ENCODE measurements around the gene METRNL.
"Not testable (repeated sequence)": the region's sequence is repeated elsewhere in the genome, so short reads cannot be mapped to it uniquely, and the experiment has no call there.

The METRNL gene

DNA sequence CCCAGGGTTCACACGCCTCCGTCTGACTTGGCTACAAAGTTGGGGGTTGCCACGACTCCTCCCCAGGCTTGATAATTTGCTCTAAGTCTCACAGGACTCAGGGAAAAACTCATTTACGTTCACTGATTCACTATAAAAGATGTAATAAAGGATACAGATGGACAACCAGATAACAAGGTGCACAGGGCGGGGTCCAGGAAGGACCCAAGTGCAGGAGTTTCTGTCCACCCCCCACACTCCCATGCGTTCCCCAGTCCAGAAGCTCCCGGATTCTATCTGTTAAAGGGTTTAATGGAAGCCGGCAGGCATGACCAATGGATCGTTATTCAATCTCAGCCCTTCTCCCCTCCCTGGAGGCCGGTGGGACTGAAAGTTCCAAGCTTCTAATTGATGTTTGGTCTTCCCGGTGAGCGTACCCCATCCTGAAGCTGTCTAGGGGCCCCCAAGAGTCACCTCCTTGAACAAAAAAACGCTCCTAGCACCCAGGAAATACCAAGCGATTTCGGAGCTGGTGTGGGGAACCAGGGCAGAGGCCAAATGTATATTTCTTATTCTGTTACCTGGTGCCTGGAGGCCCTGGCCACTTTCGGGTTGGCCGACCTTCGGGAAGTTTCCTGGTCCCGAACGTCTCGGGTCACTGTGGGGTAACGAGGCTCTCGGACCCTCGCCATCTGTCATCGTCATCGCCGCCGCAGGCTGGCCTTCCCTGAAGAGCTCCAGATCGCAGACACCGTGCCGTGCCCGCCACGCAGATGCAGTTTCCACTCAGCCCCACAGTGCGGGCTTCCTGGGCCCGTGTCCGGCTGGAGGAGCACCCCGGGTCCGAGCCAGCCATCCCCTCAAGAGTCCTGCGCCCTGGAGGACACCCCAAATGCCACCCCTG, 13.5 kb upstream of the METRNL start:
- H3K4me3 ChIP-seq (ENCODE audit: low read depth, low read length), result no peak overlapping the region
- TF ChIP-seq, protein P1, sequence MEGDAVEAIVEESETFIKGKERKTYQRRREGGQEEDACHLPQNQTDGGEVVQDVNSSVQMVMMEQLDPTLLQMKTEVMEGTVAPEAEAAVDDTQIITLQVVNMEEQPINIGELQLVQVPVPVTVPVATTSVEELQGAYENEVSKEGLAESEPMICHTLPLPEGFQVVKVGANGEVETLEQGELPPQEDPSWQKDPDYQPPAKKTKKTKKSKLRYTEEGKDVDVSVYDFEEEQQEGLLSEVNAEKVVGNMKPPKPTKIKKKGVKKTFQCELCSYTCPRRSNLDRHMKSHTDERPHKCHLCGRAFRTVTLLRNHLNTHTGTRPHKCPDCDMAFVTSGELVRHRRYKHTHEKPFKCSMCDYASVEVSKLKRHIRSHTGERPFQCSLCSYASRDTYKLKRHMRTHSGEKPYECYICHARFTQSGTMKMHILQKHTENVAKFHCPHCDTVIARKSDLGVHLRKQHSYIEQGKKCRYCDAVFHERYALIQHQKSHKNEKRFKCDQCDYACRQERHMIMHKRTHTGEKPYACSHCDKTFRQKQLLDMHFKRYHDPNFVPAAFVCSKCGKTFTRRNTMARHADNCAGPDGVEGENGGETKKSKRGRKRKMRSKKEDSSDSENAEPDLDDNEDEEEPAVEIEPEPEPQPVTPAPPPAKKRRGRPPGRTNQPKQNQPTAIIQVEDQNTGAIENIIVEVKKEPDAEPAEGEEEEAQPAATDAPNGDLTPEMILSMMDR (IDR thresholded peaks at IDR 0.05; ENCODE audit: low read depth, low read length), result no peak

DNA sequence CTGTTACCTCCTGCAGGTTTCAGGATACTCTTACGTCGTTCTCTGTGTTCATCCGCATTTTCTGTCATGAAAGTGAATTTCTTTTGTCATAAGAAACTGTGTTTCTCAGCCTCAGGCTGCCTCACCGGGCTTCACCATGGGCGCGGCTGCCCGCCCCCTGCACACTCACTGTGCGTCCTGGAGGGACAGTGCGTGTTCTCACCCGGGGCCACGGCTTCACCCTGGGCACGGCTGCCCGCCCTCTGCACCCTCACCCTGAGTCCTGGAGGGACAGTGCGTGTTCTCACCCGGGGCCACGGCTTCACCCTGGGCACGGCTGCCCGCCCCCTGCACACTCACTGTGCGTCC, 12.9 kb upstream of the METRNL start:
- H3K4me3 ChIP-seq (ENCODE audit: low read depth, low read length), result not testable (repeated sequence)

DNA sequence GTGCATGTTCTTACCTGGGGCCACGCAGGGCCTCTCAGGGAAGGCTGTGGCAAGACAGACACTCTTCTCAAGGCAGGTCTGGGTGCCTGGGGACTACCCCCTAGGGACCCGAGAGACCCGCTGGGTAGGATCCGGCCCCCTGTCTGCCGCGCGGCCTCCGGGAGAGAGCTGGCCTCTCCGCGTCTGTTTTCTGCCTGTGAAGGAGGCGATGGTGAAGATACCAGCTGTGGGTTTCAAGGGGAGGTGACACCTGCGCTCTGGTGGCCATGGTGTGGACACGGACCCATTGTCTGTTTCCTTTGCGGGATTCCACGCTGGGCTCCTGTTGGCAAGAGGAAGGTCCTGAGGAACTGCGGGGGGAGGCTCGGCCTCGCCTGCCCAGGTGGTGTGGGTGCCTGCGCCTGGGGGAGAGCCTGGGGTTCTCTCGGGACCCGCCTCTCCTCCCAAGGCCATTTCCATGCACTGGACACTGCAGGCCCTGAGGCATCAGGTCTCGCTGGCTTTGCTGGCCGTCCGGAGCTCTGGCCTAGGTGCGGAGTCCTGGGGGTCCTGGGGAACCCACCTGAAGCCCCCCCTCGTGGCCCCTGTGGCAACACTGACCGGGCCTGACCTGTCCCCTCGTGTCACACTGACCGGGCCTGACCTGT, 12.2 kb upstream of the METRNL start:
- no peak overlapping the region for H3K4me3 ChIP-seq (ENCODE audit: low read depth, low read length)
- TF ChIP-seq, protein P1 (IDR thresholded peaks at IDR 0.05; ENCODE audit: low read depth, low read length), result no peak

DNA sequence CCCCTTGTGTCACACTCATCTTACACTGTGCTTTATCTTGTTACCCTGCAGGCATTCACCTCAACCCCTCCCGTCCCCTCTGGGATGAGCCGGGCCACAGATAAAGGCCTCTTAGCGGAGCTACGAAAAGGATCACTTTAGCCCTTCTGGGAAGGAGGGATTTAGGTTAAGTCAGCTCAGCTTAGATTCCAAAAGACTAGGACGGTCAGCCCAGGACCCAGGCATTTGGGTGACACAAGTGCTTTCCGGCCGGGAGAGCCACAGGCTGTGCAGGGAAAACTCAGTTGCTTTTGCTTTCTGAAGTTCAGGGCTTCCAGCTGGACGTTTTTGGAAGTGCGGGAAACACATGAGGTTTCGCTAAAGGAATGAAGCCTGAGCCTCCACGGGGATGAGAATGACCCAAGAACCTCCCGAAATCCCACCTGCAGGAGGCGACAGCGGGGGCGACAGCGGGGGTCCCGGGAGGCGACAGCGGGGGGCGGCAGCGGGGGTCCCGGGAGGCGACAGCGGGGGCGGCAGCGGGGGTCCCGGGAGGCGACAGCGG, 11.6 kb upstream of the METRNL start:
- TF ChIP-seq, protein P1 (IDR thresholded peaks at IDR 0.05; ENCODE audit: low read depth, low read length), result no peak
- H3K4me3 ChIP-seq (ENCODE audit: low read depth, low read length), result no peak overlapping the region

DNA sequence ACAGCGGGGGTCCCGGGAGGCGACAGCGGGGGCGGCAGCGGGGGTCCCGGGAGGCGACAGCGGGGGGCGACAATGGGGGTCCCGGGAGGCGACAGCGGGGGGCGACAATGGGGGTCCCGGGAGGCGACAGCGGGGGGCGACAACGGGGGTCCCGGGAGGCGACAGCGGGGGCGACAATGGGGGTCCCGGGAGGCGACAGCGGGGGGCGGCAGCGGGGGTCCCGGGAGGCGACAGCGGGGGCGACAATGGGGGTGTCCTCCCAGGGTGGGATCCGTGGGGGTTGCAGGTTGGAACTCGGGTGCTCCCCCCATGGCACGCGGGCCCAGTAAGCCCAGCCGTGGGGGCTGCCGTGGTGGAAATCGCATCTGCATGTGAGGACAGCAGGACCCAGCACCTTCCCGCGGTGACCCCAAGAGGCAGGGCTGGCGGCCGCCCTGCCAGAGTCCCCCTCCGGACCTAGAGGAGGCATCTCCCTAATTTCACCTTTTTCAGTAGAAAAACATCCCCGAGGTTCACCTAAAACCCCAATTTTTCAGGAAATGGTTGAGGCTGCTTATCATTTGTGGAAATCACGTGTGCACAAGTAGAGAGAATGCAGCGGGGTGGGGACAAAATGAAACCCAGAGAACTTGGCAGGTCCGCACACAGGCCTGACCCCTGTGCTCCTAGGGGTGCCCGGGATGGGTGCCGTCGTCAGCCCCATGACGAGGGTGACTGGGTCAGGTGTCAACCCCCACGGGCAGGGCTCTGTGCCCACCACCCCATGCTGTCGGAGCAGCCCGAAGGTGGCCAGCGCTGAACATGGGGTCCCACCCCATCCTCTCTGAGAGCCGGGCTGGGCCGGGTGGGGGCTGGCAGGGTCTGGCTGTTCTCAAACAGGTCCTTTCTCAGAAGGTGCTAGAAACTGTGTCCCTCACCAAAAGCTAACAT, 10.5 kb upstream of the METRNL start:
- no peak overlapping the region for H3K4me3 ChIP-seq (ENCODE audit: low read depth, low read length)
- TF ChIP-seq, protein P1 (IDR thresholded peaks at IDR 0.05; ENCODE audit: low read depth, low read length), result no peak

DNA sequence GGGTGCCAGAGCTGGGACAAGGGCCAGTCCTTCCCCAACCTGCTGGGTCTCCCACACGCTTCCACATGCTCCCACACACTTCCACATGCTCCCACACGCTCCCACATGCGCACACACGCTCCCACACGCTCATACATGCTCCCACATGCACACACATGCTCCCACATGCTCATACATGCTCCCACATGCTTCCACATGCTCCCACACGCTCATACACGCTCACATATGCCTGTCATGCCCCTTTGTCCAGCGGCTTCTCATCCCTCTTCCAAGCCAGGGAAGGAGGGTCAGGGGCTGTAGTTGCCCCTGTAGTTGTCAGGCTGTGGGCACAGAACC, 9.9 kb upstream of the METRNL start:
- TF ChIP-seq, protein P1 (IDR thresholded peaks at IDR 0.05; ENCODE audit: low read depth, low read length), result no peak
- no peak overlapping the region for H3K4me3 ChIP-seq (ENCODE audit: low read depth, low read length)

DNA sequence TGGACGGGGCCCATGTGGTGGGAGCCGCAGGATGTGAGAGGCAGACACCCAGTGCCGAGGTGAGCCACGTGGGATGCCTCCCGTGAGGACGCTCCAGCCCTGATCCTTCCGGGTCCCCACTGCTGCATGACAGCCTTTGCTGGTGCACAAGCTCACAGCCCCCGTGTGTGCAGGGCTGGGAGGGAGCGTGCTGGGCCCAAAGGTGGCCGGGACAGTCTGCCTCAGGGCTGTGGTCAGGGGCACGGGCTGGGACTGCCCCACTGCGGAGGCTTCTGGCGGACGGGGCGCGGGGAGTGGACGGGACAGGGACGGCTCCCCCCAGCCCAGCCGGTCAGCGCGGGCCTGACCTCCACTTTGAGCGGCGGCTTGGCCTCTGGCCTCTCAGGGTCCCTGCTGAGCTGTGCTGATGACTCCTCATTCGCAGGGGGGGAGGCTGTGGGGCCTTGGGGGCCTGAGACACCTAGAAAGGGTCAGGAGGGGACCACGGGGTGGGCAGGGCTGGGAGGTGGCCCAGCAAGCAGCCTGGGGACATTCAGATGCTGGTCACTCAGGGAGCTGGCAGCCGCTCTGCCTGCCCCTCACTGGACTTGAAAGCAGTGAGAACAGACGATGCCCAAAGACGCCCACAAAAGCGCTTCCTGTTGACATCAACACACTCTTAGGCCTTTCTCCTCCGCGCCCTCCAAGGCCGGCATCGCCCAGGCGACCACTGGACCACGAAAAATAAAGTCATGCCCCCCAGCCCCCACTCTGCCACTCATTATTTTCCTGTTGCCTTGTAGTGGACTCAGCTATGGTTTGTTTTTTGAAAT, 9.3 kb upstream of the METRNL start:
- TF ChIP-seq, protein P1 (IDR thresholded peaks at IDR 0.05; ENCODE audit: low read depth, low read length), result no peak
- H3K4me3 ChIP-seq (ENCODE audit: low read depth, low read length), result no peak overlapping the region

Measured in WI38 (cell line).